Adrenal gland (tissue), 5 donors: ENCODE results near the gene IKBKG.

ENCODE experiments used
- CTCF ChIP-seq, 6 experiments: fragments of 450-650 bp in 4 of 6; fragments of 200-600 bp in 2 of 6; sonication (generic) in 1 of 6; IDR thresholded peaks; 1 replicate in 5 of 6; 2 replicates in 1 of 6; pipeline versions ENCODE4 v1.5.1 to v1.8.0; 2016 to 2021; ENCODE audit warnings: antibody characterized with exemption in 6 of 6, mild to moderate bottlenecking in 2 of 6, moderate library complexity in 1 of 6
- POLR2A ChIP-seq, 2 donors: fragments of 450-650 bp; IDR thresholded peaks; one replicate each; pipeline ENCODE4 v1.6.1; 2017; ENCODE audit warnings: antibody characterized with exemption in 2 of 2, mild to moderate bottlenecking in 2 of 2, moderate library complexity in 1 of 2
- donor health status: DM: no; HTN: no; CAD: no.

DNA sequence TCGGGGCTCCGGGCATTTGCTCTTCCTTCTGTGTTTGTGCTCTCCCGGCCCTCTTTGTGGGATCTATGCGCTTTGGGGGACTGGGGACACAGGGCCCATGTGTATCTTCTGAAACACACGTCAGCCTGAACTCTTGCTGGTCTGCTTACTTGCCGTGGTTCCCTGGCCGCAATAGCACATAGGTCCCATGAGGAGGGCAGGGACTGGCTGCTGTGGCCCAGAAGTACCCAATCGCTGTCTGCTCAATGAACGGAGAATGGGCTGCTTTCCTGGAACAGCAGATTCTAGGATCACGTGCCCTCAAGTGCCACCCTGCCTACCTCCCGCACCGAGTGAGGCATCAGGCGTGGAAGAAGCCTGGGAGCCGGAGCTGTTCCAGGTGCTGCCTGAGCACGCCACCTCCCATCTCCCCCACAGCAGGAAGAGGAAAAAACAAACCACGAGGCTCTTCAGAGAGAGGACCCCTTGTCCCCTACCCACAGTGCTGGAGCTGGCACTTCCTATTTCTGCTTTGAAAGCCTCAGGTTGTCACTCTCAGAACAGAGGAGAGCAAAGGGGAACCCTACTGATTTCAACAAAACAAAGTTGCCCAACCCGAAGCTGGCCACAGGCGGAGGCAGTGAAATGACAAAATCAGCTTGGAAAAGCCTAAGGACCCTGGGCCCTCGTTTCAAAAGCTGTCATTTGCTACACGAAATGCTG, 4.5 kb upstream of the IKBKG start:
- peak in 1 of 2 donors; percentile 17 for TF ChIP-seq POLR2A (IDR thresholded peaks at IDR 0.05)
- no peak for TF ChIP-seq CTCF (IDR thresholded peaks at IDR 0.05)
